H4 (cell line): ENCODE results near the gene NDEL1. TPM values are rescaled to one million over a fixed set of nuclear protein-coding genes. Genes with fewer than 3 reads are reported as not detected.

Experiments
- DNase-seq: peaks from one replicate; pipeline ENCODE4 v3.0.0-alpha.2; 2015; ENCODE audit warnings: low spot score
- total RNA-seq: library from RNA; depleted of rRNA; stranded (reverse); fragments of >200 nt; shearing (Covaris generic); gene quantifications from 2 replicates; pipeline ENCODE4 v1.2.3, GENCODE V29; 2014

The NDEL1 gene
- total RNA-seq, 1 experiment from 2014 or later = 16.1 TPM

DNA sequence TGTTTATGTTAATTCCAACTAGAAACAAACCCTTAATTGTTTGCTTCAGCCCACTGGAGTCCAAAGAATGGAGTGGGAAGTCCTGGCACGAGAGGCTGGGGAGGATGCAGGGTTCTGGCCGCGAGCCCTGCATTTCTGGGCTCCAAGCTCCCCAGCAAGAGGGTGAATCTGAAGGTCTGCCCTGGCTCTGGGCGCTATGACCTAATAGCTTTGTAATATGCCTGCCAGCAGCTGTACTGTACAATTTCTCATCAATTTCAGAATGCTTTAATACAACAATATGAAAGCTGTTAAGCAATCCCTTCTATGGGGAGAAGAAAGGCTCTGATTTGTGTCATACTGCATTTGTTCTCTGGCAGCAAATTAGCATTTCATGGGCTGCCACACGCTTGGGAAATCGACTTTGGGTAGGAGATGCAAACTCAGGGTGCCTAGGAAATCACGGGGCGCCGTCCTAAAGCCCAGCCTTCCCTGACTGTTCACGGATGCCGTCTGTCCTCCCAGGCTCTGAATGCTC is 43.8 kb downstream of the NDEL1 start:
- DNase-seq = no peak

DNA sequence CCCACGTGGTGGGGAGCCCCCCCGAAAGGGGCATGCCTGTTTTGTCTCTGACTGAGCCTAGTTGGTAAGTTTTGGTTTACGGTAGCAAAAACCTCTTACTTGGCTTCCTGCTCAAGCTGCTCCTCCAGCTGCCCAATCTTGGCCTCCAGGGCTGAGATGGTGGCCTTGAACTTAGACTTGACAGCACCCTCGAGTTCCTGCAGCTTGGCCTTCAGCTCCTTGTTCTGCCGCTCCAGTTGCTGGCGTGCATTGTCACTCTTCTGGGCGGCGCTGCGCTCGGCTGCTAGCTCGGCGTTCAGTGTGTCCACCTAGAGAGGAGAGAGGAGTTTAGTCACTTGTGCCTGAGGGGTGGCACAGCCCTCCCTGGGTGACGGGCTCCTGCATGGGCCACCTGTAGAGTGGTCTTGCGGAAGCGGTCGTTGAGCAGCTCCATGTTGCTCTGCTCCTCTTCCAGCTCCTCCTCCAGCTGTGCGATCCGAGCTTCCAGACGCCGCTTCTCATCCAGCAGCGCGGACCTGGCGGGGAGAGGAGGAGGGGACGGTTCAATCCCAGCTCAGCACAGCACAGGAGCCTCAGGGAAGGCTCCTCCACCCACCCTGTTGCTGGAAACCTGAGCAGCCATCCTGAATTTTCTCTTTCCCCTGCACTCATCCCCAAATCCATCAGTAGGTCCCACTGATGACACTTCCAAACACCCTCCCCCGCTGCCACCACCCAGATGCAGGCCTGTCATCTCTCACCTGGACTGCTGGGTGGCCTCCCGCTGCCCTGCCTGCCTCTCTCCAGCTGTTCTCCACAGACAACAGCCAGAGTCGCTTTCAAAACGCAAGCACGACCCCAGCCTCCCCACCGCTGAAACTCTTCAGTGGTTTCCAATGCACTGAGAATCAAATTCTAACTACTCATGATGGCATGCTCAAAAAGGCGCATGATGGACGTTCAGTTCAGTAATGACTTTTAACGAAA is 44.6 kb downstream of the NDEL1 start:
- DNase-seq = no peak

DNA sequence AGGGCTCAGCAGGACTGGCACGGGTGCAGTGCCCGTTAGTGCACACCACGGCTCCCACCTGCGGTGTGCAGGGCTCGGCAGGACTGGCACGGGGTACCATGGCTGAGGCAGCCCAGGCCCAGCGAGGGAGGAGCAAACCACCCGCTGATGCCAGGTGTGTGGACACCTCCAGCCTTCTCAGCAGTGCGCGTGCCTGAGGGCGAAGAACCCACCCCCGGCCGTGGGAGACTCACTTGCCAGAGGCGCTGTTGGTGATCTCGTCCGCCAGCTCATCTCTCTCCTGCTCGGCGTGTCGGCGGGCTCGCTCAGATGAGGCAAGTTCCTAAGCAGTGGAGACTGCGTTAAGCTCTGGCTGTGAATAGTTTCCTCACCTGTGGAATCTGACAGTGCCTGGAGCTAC is 45.4 kb downstream of the NDEL1 start:
- DNase-seq = no peak

DNA sequence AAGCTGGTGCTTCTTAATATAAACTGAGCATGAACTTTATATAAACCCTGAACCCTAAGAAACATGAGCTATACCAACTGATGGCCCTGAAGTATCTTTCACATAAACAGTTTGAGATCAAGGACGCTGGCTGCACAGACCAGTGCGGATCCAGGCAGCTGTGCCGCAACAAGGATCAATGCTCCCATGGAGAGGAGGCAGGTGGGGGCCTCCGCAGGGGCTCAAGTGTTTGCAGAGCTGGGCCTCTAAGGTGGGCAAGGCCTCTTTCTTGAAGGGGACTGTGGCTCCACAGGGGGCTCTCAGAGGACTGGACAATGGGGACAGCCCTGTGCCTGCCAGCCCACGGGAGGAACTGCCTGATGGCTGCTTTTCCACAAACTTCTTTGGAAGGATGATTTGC is 46.0 kb downstream of the NDEL1 start:
- DNase-seq = no peak

DNA sequence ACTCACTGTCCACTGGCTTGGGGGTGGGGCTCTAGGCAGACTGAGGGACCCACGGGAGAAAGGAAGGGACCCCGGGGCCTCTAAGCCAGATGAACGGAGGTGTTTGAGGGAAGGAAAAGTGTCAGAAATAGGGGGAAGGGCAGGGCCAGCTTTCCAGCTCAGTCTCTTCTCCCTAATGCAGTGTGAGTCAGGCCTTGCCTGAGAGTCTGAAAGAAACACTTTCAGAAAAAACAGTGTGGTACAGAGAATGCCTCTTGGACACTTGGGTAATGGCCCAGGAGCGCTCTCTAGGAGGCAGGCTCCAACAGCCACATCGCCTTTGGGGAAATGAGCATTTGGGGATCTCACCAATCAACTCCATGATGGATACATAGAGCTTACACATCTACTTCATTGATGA is 46.9 kb downstream of the NDEL1 start:
- DNase-seq = no peak

DNA sequence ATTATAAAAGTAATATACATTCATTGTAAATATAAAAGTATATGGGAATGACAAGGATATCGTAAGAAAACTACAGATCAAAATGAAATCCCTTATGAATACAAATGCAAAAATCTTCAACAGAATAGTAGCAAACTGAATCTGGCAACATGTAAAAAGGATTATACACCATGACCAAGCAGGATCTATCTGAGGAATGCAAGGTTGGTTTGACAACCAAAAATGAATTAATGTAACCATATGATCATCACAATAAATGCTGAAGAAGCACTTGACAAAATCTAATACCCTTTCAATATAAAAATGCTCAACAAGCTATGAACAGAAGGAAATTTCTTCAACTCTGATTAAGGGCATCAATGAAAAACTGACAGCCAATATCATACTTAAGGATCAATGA is 48.8 kb downstream of the NDEL1 start:
- no peak for DNase-seq

DNA sequence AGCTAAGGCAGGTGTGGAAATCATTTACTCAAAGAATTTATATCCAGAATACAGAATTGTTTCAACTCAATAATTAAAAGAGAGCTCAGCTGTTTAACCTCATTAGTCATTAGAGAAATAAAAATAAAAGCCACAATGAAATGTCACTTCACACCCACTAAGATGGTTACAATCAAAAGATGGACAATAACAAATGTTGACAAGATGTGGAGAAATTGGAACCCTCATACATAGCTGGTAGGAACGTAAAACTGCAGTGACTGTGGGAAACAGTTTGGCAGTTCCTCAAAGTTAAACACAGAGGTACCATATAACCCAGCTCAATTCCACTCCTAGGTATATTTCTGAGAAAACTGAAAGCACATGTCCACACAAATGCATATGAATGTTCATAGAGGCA is 49.8 kb downstream of the NDEL1 start:
- DNase-seq = no peak

DNA sequence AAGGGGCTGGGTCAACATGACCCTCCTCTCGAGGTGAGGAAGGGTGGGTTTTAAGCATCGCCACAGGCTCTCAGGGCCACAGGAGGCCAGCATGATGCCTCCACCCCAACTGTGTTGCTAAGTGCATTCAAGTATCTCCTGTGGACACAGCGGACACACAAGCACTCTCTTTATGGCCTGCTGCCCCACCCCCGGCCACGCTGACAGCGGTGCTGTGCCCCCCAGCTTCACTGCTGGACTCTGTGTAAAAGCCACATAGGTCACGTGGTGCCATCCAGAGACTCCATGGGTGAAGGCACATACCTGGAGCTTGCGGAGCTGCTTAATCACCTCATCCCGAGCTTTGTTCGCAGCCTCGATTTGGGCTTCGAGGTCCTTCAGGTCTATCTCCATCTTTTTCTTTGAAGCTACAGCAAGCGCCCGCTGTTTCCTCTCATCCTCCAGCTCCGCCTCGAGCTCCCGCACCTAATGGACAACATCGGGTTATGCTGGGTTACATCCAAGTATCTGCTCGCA is 51.5 kb downstream of the NDEL1 start:
- no peak for DNase-seq

DNA sequence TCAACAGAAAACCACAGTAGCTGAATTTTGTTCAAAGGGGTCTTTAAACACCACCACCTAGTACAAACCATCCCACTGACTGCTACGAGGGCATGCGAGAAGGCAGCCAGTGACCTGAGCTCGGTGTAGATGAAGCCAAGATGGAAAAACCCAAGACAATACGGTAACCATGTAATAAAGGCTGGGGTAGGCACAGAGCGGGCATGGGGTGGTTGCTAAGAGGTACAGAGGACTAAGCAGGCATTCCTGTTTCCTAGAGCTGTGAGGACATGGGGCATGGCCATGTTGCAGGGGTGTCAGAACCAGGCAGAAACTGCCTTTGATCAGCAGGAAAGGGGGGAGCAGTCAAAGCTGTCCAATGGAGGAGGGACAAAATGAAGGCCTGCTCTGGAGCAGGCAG is 52.1 kb downstream of the NDEL1 start:
- no peak for DNase-seq

DNA sequence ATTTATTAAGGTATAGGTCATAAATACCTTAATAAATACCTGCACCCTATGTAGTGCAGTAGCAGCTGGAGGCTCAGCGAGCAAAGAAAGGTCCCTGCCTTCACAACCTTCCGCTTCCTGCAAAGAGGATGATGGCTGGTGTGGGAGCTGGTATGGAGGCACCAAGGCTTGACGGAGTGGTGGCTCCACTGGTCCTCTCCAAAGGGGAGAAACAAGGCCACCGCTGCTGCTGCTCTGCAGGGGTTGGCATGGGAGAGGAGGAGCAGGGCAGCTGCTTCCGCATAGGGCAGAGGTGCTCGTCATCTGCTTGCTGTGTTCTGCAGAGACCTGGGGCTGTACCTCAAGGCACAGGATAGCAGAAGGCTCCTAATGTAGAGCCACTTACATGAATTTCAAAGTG is 52.8 kb downstream of the NDEL1 start:
- no peak for DNase-seq

DNA sequence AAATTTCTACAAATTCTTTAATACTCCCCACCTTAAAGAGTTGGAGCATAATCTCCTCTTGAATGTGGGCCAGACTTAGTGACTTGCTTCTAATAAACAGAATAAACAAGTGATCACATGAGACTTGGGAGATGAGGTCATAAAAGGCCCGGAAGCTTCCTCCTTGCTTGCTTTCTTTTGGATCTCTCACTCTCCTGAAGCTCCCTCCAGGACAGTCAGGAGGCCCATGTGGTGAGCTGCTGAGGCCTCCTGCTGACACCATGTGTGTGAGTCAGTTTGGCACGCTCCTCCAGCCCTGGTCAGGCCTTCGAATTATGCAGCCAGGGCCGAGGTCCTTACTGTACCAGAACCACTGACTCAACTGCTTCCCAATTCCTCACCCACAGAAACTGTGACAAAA is 53.2 kb downstream of the NDEL1 start:
- DNase-seq = peak; percentile 40

DNA sequence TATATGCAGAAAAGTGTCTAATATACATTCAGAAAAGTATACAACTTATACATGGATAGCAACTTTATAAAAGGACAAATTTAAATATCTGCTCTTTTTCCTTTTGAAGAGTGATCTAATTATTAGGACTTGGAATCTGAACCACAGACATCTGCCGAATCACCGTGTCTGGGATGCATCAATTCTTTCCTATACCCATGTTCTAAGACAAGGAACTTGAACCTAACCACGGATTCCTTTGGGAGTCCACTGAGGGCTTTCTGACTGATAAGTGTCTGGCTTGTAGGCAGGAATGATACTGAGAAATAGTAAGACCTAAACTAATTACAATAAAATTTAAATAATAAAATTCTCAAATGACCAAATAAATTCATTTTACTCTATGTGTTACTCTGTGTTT is 54.2 kb downstream of the NDEL1 start:
- no peak for DNase-seq

DNA sequence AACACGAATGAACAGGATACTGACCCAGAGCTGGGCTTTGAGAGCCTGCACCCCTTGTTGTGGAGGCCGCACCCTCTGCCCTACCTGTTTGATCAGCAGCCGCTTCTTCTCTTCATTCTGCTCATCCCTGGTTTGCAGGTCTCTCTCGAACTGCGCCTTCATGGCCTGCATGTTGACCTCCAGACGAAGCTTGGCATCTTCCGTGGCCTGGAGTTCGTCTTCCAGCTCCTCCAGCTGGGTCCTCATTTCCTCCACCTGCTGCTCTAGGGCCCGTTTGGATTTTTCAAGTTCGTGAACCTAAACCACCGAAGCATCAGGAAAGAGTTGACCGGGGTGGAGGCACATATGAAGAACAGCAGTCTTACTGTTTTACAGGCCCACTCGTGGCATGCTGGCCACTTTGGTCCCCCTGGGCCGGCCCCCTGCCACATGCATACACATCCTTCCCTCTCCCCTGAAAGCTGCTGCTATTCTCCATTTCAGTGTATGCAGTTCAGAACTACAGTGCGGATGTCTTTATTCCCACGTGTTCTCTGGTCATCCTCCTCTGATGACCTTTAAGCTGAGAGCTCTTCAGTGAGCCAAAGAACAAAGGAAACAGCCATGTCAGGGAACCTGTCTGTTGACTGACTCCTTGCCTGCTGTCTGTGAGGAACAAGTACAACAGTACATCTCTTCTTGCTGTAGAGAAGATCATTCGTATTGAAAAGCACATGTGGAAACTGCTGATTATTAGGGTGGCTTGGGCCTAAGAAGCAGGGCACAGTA is 54.8 kb downstream of the NDEL1 start:
- DNase-seq = no peak

DNA sequence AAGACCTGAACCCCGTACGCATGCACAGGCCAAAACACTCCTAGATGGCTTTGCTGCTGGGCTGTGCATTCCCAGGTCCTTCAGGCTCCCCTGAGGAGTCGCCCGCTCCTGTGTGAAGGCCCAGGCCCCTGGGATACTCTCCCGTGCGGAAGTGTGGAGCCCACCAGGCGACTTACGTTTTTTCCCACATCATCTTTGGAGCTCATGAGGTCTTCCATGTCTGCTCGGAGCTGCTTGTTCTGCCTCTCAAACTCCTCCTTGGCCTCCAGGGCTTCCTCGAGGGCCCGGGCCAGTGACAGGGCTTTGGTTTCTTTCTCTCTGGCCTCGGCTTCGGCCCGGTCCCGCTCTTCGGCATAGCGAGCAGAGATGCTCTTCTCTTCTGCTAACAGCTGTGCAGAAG is 56.4 kb downstream of the NDEL1 start:
- no peak for DNase-seq

DNA sequence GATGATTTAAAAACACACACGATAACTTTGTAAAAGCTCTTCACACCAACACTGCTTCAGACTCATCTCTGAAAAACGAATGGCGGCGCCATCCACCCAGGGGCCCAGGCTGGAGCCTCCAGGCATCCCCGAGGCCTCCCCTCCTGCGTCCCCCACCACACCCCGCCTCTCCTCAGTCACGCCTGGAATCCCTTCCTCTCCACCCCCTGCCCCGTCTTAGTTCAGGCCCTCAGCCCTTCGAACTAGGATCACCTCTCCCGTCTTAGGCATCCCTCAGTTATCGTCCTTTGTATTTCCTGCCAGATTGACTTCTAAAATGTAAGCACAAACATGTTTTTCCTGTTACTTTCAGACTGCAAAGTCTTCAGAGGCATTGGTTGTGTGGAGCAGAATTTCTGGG is 58.3 kb downstream of the NDEL1 start:
- no peak for DNase-seq

DNA sequence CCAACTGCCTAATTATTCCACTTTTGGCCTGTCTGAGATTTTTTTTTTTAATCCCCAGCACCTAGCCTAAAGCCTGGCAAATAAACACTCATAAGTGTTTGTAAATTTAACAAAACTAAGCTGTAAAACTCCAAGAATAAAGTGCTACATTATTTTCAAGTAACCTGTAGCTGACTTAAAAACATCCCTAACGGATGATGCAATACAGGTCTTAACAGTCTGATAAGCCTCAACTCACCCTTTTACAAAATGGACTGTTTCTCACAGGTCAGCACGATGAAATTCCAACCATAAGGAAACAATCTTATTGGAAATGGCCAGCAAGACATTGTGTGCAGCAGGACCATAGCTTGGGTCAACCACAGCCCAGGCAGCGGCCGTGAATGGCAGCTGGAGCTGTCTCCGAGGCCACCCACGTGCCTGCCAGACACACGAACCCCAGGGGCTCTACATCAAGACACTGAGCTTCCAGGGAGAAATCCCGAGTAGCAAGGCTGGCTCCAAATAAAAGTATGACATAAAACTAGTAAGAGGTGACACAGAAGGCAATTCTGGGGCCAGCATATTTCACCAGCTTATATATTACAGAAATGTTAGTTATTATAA is 58.9 kb downstream of the NDEL1 start:
- DNase-seq = no peak

DNA sequence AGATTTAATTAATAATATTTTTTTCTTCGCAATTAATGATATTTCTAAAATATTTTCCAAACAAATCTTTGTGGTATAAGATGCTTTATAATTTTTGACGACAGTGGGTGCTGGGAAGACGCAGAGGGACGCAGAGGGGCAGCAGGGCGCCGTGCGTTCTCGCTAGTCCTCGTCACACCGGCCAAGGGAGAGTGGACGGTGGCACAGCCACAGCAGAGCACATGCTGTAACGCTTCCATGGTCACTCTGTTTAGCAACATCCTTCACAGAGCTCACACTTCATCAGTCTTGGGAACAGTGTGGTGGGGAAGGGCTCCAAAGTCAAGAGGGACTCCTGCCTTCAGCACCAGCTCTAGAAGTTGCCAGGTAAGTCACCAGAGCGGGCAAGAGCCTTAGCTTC is 60.4 kb downstream of the NDEL1 start:
- no peak for DNase-seq

DNA sequence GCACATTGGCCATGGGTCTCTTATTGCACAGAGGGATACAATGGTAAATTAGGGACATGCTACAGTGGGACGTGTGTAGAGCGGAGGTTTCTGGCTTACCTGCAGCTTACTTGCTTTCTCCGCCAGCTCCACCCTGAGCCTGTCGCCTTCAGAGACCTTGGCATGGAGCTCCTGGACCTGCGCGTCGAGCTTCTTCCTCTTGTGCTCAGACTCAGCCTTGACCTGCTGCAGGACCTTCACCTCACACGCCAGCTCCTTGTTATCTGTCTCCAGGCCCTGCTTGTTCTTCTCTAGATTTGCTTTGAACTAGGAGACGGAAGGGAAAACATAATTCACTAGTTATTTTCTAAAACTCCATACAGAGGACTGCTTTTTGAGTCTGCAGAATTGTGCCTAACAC is 63.5 kb downstream of the NDEL1 start:
- DNase-seq = no peak

DNA sequence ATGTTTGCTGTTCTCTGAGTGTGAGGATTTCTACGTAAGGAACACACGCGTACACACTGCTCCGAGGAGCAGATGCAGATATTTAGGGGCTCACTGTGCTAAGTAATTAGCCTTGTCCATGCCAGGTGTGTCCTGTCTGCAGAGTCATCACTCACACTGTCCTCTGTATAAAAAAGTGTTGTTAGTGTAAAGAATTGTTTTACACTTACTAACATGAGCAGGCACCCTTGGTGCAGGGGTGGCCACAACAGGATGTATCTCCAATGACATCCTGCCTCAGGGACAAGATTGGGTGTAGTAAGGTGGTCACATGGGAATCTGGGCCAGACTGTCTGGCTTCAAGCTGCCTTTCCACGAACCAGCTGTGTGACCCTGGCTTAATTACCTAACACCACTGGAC is 63.9 kb downstream of the NDEL1 start:
- DNase-seq = no peak

DNA sequence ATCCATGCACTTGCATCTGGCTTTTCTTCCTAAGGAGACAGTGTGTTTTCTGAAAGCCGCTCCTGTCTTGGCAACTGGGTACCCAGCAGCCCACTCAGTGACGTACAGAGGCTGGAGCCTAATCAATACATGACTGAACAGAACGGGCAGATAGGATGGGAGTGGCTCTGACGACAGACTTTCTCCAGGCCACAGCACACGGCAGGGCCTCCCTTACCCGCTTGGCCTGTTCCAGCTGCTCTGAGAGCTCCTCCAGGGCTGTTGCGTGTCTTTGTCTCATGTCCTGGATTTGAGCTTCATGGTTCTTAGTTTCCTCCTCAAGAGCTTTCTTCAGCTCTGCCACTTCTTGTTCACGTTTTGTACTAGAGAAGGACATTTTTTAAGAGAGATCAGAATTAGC is 64.9 kb downstream of the NDEL1 start:
- DNase-seq = no peak

DNA sequence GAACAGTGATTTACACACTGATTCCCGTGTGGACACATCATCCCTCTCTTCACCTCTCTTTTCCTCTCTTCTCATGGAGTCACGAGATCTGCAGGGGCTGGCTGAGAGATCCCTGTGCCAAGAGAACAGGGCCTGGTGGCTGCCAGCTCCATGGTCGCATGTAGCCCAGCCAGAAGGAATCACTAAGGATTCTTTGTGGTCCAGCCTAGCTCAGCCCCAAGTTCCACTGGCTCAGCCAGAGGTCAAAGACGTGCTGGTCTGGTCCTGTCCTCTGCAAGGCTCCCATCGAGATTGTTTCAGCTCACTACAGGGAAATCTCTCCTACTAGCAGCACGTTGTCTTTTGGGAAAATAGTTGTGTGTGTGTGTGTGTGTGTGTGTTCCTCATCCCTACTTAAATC is 66.4 kb downstream of the NDEL1 start:
- DNase-seq = no peak

DNA sequence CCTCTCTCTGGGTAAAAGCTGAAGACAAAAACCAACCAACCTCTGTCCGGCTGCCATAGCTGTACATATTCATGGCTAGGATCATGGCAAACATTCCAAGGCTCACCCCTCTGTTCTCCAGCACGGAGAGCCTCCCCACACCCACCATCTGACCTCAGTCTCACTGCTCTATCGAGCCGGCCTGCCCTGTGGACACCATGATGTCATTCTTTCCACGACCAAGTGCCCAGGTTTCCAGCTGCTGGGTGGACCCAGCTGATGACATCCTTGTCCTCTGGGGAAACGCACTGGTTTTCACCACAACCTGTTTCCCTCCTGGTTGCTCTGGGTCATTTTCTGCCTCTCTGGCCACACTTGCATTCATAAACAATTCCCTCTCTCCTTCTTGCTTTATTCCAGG is 67.7 kb downstream of the NDEL1 start:
- no peak for DNase-seq
